Body of pancreas (tissue), 4 donors: ENCODE results near the gene SNX21.

ENCODE experiments used
- POLR2A ChIP-seq, 3 donors: fragments of 450-650 bp; IDR thresholded peaks; one replicate each; pipeline ENCODE4 v1.6.1; 2016; ENCODE audit warnings: antibody characterized with exemption in 3 of 3, mild to moderate bottlenecking in 2 of 3
- TF ChIP-seq, protein P1 (sequence below), 7 experiments: fragments of 450-650 bp in 4 of 7; fragments of 200-600 bp in 3 of 7; sonication (generic) in 3 of 7; IDR thresholded peaks; one replicate each; pipeline ENCODE4 v1.5.1; 2016 to 2019; ENCODE audit warnings: antibody characterized with exemption in 7 of 7

DNA sequence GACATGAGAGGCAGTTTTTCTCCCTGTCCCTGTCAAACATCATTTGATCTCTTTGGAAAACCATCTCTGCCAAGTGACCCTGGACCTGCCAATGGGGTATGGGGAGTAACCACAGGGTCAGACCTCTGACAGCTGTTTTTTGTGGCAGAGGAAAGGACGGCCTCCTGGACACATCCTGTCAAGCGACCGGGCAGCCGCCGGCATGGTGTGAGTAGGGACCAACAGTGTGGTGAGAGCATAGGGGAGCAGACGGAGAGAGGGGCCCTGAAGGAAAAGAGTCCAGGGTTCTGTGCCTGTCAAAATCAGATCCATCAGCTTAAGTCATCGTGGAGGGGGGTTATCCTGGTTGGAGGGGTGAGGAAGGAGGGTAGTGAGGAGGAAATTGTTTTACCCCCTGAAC is 31.7 kb upstream of the SNX21 start:
- TF ChIP-seq, protein P1, sequence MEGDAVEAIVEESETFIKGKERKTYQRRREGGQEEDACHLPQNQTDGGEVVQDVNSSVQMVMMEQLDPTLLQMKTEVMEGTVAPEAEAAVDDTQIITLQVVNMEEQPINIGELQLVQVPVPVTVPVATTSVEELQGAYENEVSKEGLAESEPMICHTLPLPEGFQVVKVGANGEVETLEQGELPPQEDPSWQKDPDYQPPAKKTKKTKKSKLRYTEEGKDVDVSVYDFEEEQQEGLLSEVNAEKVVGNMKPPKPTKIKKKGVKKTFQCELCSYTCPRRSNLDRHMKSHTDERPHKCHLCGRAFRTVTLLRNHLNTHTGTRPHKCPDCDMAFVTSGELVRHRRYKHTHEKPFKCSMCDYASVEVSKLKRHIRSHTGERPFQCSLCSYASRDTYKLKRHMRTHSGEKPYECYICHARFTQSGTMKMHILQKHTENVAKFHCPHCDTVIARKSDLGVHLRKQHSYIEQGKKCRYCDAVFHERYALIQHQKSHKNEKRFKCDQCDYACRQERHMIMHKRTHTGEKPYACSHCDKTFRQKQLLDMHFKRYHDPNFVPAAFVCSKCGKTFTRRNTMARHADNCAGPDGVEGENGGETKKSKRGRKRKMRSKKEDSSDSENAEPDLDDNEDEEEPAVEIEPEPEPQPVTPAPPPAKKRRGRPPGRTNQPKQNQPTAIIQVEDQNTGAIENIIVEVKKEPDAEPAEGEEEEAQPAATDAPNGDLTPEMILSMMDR (IDR thresholded peaks at IDR 0.05), result no peak
- no peak for TF ChIP-seq POLR2A (IDR thresholded peaks at IDR 0.05)
